ENCODE measurements around the gene MAPK9. TPM values are rescaled to one million over a fixed set of nuclear protein-coding genes. Genes with fewer than 3 reads are reported as not detected.

MAPK9 gene
- 10 to 100 TPM; 38.5 to 43.6 TPM for total RNA-seq

DNA sequence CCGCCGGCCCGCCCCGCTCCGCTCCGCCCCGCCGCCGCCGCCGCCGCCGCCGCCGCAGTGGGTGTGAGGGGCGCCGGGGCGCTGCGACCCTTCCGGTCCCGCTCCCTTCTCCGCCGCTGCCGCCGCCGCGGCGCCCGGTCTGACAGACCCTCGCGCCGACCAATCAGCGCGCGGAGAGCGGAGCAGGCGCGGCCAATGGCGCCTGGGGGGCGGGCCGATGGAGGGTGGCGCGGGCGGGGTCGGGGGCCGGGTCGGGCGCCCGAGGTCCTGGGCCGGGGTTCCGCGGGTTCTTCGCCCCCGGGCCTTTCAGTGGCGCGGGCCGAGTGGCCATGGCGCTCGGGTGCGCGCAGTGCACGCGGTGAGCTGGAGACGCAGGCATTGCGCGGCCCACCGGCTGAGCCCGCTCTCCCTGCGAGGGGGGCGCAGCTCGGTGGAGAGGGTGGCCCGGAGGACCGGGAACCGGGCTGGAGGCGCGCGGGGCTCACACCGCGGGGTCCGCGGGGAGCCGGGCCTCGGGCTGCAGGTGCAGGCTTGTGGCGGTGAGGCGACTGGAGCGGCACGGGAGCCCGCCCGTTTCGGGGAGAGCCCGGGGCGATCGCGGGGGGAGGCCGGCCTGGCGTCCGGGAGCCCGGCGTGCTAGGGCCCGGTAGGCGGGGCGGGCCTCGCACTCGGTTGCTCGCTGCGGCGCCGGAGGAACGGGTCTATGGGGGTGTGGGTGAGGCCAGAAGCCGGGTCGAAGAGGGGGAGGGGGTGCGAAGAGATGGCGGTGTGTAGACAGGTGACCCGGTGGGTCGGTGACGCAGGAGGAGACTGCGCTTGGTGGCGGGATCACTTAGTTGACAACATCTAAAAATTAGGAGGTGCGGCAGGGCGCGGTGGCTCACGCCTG is at the start of gene MAPK9:
MAPK9 (minus strand) TSS at position 141 of the 889 bp plus-strand sequence. CDS start 11,522 bp downstream, outside the sequence.

DNA sequence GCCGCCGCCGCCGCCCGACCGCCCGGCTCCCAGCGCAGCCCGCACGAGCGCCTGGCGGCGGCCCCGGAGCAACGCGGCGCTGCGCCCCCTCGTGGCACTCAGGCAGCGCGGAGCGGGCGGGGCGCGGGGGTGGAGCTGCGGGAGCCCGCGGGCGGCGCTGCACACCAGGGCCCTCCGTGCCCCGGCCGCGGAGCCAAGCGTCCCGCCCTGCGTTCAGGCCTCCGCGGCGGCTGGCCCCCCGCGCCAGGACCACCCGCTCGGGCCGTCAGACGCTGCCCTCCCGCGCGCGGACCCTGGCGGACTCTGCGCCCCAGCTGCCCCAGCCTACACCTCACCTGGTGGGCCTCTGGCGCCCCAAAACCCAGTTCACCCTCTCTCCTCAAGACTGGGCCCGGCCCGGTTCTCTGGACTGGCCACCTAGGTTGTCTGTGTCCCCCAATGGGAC is 82.7 kb downstream of the MAPK9 start, which contains the start of gene RASGEF1C:
RASGEF1C (minus strand) TSS at position 75 of the 445 bp plus-strand sequence. CDS start 71,159 bp downstream, outside the sequence.

Other genes starting within 250 kb of the MAPK9 start
- 1 to 10 TPM; 4.0 to 5.2 TPM for gene RNF130, start 220.3 kb downstream of the MAPK9 start, total RNA-seq
- gene RASGEF1C, start 82.9 kb downstream of the MAPK9 start, total RNA-seq: not detected
- not detected for gene GFPT2, start 61.3 kb upstream of the MAPK9 start, total RNA-seq
- 10 to 100 TPM; 32.8 to 35.5 TPM for gene CNOT6, start 202.3 kb upstream of the MAPK9 start, total RNA-seq

Measured in activated naive CD4-positive, alpha-beta T cell treated with anti-CD3 and anti-CD28 coated beads, Interleukin-2, amount 10 ng/mL, durations not matched to agents 5 hours and 36 hours (primary cell).